Hepatocyte (in vitro differentiated cells): ENCODE data around the gene MCM7. TPM values are rescaled to one million over a fixed set of nuclear protein-coding genes. Genes with fewer than 3 reads are reported as not detected.

Experiments
- DNase-seq: peaks from one replicate; pipeline ENCODE4 v3.0.0-alpha.2; 2016; ENCODE audit warnings: low spot score
- H2AFZ ChIP-seq: fragments of 200-600 bp; sonication (generic); 2 replicates; pipeline ENCODE4 v1.6.0; 2016; ENCODE audit warnings: antibody characterized with exemption, mild to moderate bottlenecking
- H3K27ac ChIP-seq: fragments of 200-600 bp; sonication (generic); 2 replicates; pipeline ENCODE4 v1.5.1; 2016; ENCODE audit warnings: mild to moderate bottlenecking
- H3K27me3 ChIP-seq: fragments of 200-600 bp; sonication (generic); 2 replicates; pipeline ENCODE4 v1.6.1; 2016
- H3K36me3 ChIP-seq: fragments of 200-600 bp; sonication (generic); replicated peaks from 2 replicates; pipeline ENCODE4 v1.5.1; 2016; ENCODE audit warnings: low read depth; ENCODE audit not compliant: insufficient read depth
- H3K4me1 ChIP-seq: fragments of 200-600 bp; sonication (generic); 2 replicates; pipeline ENCODE4 v1.5.1; 2016; ENCODE audit warnings: mild to moderate bottlenecking, moderate library complexity; ENCODE audit not compliant: insufficient read depth
- H3K4me2 ChIP-seq: fragments of 200-600 bp; sonication (generic); 2 replicates; pipeline ENCODE4 v1.6.0; 2016
- H3K4me3 ChIP-seq: fragments of 200-600 bp; sonication (generic); 2 replicates; pipeline ENCODE4 v1.5.1; 2016; ENCODE audit warnings: mild to moderate bottlenecking
- H3K79me2 ChIP-seq: fragments of 200-600 bp; sonication (generic); 2 replicates; pipeline ENCODE4 v1.6.0; 2017; ENCODE audit warnings: mild to moderate bottlenecking
- H3K9me2 ChIP-seq: fragments of 200-600 bp; sonication (generic); replicated peaks from 2 replicates; pipeline ENCODE4 v1.6.0; 2017; ENCODE audit warnings: mild to moderate bottlenecking; ENCODE audit not compliant: insufficient read depth
- H3K9me3 ChIP-seq: fragments of 200-600 bp; sonication (generic); 2 replicates; pipeline ENCODE4 v1.5.1; 2016; ENCODE audit warnings: low read depth, mild to moderate bottlenecking
- H4K20me1 ChIP-seq: fragments of 200-600 bp; sonication (generic); 2 replicates; pipeline ENCODE4 v1.6.0; 2016; ENCODE audit warnings: mild to moderate bottlenecking; ENCODE audit not compliant: insufficient read depth, poor library complexity, severe bottlenecking
- EZH2 ChIP-seq: fragments of 200-600 bp; sonication (generic); IDR thresholded peaks from 2 replicates; pipeline ENCODE4 v1.6.1; 2016; ENCODE audit warnings: antibody characterized with exemption, mild to moderate bottlenecking, borderline replicate concordance
- EZH2phosphoT487 ChIP-seq: fragments of 200-600 bp; sonication (generic); IDR thresholded peaks from one replicate; pipeline ENCODE4 v1.6.1; 2018; ENCODE audit warnings: antibody characterized with exemption, mild to moderate bottlenecking, low read depth, moderate library complexity; ENCODE audit not compliant: unreplicated experiment, severe bottlenecking
- WGBS: methylation state at CpG from one replicate; pipeline ENCODE4 v1.1.6; 2016; ENCODE audit warnings: low lambda C conversion rate; ENCODE audit errors: missing lambda C conversion rate; 5-methylcytosine and 5-hydroxymethylcytosine counted together
- polyA plus RNA-seq: library from polyadenylated mRNA; unstranded; fragments of >200 nt; fragmentation: Nextera tagmentation; extraction: Ambion mirVana; gene quantifications from 2 replicates; pipeline ENCODE4 v1.2.1, GENCODE V29; 2016
- total RNA-seq: library from RNA; depleted of rRNA; stranded (reverse); fragments of >200 nt; gene quantifications from 2 replicates; pipeline ENCODE4 v1.2.3, GENCODE V29; 2014
- TF ChIP-seq, protein P1 (sequence below): fragments of 200-600 bp; sonication (generic); IDR thresholded peaks from 2 replicates; pipeline ENCODE4 v1.5.1; 2016; ENCODE audit warnings: antibody characterized with exemption, mild to moderate bottlenecking; ENCODE audit not compliant: poor library complexity

Gene MCM7
- 39.0 and 42.1 TPM in 2 replicates for total RNA-seq
- polyA plus RNA-seq: 49.3 and 57.5 TPM in 2 replicates

DNA sequence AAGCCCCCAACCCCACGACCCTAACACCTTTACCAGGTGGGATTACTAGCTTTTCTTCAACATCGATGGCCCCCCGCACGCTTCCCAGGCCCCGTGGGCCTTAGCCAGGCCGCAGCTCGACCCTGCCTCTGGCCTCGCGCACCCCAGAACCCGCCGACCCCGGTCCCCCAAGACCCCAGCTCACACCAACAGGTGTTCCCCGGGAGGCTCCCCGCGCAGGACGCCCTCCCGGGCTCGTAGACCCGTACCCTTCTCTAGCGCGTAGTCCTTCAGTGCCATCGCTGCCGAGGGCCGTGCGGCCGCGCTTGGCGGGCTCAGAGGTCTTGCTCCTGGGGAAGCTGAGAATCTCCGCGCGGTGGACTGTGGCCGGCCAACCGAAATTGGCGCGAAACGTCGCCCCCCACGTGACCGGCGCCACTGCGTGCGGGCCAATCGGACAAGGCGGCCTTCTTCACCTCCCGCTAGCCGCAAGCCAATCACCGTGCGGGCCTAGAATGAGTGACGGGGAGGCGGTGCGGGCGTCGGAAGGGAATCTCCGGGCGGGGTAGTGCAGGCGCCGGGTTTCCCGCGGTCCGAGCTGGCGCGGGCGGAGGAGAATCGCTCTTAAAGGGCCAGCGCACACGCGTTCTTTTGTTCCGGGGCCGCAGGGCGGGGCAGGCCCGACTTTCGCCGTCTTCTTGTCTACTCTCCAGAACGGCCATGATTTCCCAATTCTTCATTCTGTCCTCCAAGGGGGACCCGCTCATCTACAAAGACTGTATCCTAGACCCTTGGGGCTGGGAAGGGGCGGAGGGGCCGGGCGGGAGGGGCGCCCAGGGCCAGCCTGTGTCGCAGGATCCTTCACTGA lies at the start of gene MCM7, which contains the start of gene AP4M1:
MCM7 (minus strand) TSS at position 382 of the 847 bp plus-strand sequence; CDS start at position 279, 103 bp downstream.
AP4M1 (plus strand) TSS at position 628 of the 847 bp plus-strand sequence; CDS start at position 700, 72 bp downstream.
- Histone ChIP-seq H3K36me3 (no peaks in the 10 kb centered on the region), H3K27me3 (no peaks in the 10 kb centered on the region), H2AFZ (peak within 1 kb of the TSS; percentile 45)

DNA sequence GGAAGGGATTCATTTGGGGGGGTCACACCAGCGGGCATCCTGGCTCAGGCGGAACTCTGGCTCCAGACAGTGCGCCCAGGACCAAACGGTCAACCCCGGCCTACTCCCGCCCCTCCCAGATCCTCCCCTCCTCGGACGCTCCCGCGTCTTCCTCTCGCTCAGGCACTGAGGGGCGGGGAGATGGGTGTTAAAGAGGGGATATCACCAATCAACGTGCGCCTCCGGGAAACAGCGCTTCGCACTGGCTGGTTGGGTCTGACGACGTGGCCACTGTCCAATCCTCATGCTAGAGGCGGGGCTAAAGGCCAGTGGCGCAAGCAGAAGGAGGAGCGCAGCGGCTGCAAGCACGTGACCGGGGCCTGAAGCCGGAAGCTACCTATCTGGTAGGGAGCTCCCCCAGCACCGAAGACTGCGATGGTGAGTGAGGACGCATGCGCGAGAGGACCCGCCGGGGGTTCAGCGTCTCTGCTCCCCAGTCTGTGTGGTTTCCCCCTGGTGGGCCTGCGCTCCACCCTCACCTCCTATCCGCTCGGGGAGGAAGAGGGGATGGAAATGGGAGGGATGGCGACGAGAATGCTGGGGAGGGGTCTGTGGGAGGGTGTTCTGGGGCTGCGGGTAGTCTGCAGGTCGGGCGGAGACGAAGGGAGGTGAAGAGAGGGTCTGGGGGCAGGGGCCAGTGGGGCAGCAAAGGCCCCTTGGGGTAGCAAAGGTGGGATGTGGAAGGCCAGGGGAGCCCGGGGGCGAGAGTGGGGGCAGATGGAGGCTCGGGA lies 47.5 kb upstream of the MCM7 start, which contains the start of gene LAMTOR4:
LAMTOR4 (plus strand) TSS at position 360 of the 770 bp plus-strand sequence; CDS start at position 415, 55 bp downstream.
- WGBS: 1% methylated on average over 38 of the region's 46 CpGs
- Histone ChIP-seq H3K9me2 (no peaks in the 10 kb centered on the region), H3K27ac (peak within 1 kb of the TSS; percentile 60), H3K4me3 (peak within 1 kb of the TSS; percentile 46), H3K79me2 (peaks cover 37% of the 10 kb centered on the region), H3K4me2 (peak within 1 kb of the TSS; percentile 97), H3K9me3 (no peaks in the 10 kb centered on the region), H3K27me3 (no peaks in the 10 kb centered on the region), H3K4me1 (peaks cover 4% of the 10 kb centered on the region), H3K36me3 (no peaks in the 10 kb centered on the region), H4K20me1 (no peaks in the 10 kb centered on the region), H2AFZ (peak within 1 kb of the TSS; percentile 50)
- DNase-seq: peak; percentile 99
- TF ChIP-seq EZH2phosphoT487 (no peak), EZH2 (no peak)
- TF ChIP-seq, protein P1, sequence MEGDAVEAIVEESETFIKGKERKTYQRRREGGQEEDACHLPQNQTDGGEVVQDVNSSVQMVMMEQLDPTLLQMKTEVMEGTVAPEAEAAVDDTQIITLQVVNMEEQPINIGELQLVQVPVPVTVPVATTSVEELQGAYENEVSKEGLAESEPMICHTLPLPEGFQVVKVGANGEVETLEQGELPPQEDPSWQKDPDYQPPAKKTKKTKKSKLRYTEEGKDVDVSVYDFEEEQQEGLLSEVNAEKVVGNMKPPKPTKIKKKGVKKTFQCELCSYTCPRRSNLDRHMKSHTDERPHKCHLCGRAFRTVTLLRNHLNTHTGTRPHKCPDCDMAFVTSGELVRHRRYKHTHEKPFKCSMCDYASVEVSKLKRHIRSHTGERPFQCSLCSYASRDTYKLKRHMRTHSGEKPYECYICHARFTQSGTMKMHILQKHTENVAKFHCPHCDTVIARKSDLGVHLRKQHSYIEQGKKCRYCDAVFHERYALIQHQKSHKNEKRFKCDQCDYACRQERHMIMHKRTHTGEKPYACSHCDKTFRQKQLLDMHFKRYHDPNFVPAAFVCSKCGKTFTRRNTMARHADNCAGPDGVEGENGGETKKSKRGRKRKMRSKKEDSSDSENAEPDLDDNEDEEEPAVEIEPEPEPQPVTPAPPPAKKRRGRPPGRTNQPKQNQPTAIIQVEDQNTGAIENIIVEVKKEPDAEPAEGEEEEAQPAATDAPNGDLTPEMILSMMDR: no peak

More for the DNA sequence above, at the start of gene MCM7, which contains the start of gene AP4M1:
- H3K4me3 ChIP-seq: peak within 1 kb of the TSS; percentile 70
- peak; percentile 99 for DNase-seq
- no peaks in the 10 kb centered on the region for H3K9me2 ChIP-seq
- TF ChIP-seq EZH2phosphoT487 (no peak), EZH2 (no peak)
- TF ChIP-seq, protein P1: no peak
- no peaks in the 10 kb centered on the region for H3K9me3 ChIP-seq
- WGBS: 1% methylated on average over 66 of the region's 80 CpGs
- H3K4me2 ChIP-seq: peak within 1 kb of the TSS; percentile 88
- H4K20me1 ChIP-seq: no peaks in the 10 kb centered on the region
- H3K4me1 ChIP-seq: peaks cover 10% of the 10 kb centered on the region
- H3K79me2 ChIP-seq: peaks cover 47% of the 10 kb centered on the region
- H3K27ac ChIP-seq: peak within 1 kb of the TSS; percentile 98

DNA sequence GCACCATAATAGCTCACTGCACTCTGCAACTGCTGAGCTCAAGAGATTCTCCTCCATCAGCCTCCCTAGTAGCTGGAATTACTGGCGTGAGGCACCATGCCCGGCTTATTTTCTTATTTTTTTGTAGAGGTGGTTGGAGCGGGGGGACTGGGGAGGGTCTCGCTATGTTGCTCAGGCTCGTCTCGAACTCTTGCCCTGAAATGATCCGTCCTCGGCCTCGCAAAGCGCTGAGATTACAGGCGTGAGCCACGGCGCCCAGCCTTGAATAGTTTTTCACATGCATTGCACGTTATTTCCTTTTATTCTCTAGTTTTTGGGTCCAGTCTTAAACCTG lies 47.0 kb upstream of the MCM7 start:
- Histone ChIP-seq H3K9me2 (no peaks in the 10 kb centered on the region), H3K4me1 (peaks cover 2% of the 10 kb centered on the region), H3K4me3 (no peak overlapping the region), H3K79me2 (peaks cover 37% of the 10 kb centered on the region), H3K9me3 (no peaks in the 10 kb centered on the region), H3K27ac (peak overlapping the region; percentile 50), H3K27me3 (no peaks in the 10 kb centered on the region), H3K36me3 (no peaks in the 10 kb centered on the region), H4K20me1 (no peaks in the 10 kb centered on the region), H3K4me2 (peak overlapping the region; percentile 72), H2AFZ (peak overlapping the region; percentile 42)
- no peak for TF ChIP-seq EZH2phosphoT487
- no peak for TF ChIP-seq EZH2
- TF ChIP-seq, protein P1: no peak
- 50% methylated on average over 14 of the region's 14 CpGs for WGBS
- no peak for DNase-seq
